Trophoblast cell (in vitro differentiated cells and primary cell): ENCODE data around the gene PCNX3.
A peak's percentile ranks its signal among the peaks of the same experiment; 100 is the strongest.

Source experiments
- DNase-seq, 2 donors: peaks; one replicate each; pipeline ENCODE4 v3.0.0-alpha.2; 2016
- H2AFZ ChIP-seq: 2 replicates; pipeline ENCODE4 v1.6.1; 2013; ENCODE audit warnings: low read length, moderate library complexity, mild to moderate bottlenecking; ENCODE audit not compliant: insufficient read depth, poor library complexity
- H2AK5ac ChIP-seq: 2 replicates; pipeline ENCODE4 v1.6.1; 2013; ENCODE audit warnings: mild to moderate bottlenecking, low read length
- H2BK120ac ChIP-seq: 2 replicates; pipeline ENCODE4 v1.6.1; 2013; ENCODE audit warnings: low read length, mild to moderate bottlenecking, moderate library complexity; ENCODE audit not compliant: insufficient read depth, poor library complexity
- H2BK12ac ChIP-seq: 2 replicates; pipeline ENCODE4 v1.6.1; 2013; ENCODE audit warnings: mild to moderate bottlenecking, low read length, moderate library complexity
- H2BK5ac ChIP-seq: 2 replicates; pipeline ENCODE4 v1.6.1; 2013; ENCODE audit warnings: low read length, low read depth, moderate library complexity, mild to moderate bottlenecking; ENCODE audit not compliant: poor library complexity
- H3K14ac ChIP-seq: 2 replicates; pipeline ENCODE4 v1.6.1; 2013; ENCODE audit warnings: mild to moderate bottlenecking, low read length
- H3K18ac ChIP-seq: 2 replicates; pipeline ENCODE4 v1.6.1; 2013; ENCODE audit warnings: mild to moderate bottlenecking, low read length
- H3K23ac ChIP-seq: 2 replicates; pipeline ENCODE4 v1.6.1; 2013; ENCODE audit warnings: low read length
- H3K27ac ChIP-seq: 2 replicates; pipeline ENCODE4 v1.5.1; 2013; ENCODE audit warnings: low read depth, mild to moderate bottlenecking, inconsistent platforms, low read length, moderate library complexity
- H3K27me3 ChIP-seq: 2 replicates; pipeline ENCODE4 v1.6.1; 2013; ENCODE audit warnings: inconsistent platforms, mild to moderate bottlenecking, low read length, moderate library complexity; ENCODE audit not compliant: insufficient read depth
- H3K36me3 ChIP-seq, 2 experiments: 1 replicate in 1 of 2; 2 replicates in 1 of 2; pipeline ENCODE4 v1.6.1; 2013; ENCODE audit warnings: low read length in 2 of 2, mild to moderate bottlenecking in 2 of 2, moderate library complexity in 1 of 2; ENCODE audit not compliant: insufficient read depth in 2 of 2, control insufficient read depth in 1 of 2
- H3K4ac ChIP-seq: 2 replicates; pipeline ENCODE4 v1.6.1; 2013; ENCODE audit warnings: low read depth, mild to moderate bottlenecking, low read length, moderate library complexity
- H3K4me1 ChIP-seq, 2 experiments: 1 replicate in 1 of 2; 2 replicates in 1 of 2; pipeline ENCODE4 v1.6.1; 2013; ENCODE audit warnings: low read length in 2 of 2, mild to moderate bottlenecking in 2 of 2, moderate library complexity in 1 of 2; ENCODE audit not compliant: insufficient read depth in 2 of 2, control insufficient read depth in 1 of 2
- H3K4me2 ChIP-seq: 2 replicates; pipeline ENCODE4 v1.6.1; 2013; ENCODE audit warnings: inconsistent platforms, mild to moderate bottlenecking, low read length, moderate library complexity
- H3K4me3 ChIP-seq: 2 replicates; pipeline ENCODE4 v1.5.1; 2013; ENCODE audit warnings: mild to moderate bottlenecking, low read depth, low read length, inconsistent platforms
- H3K79me1 ChIP-seq: one replicate; pipeline ENCODE4 v1.6.1; 2013; ENCODE audit warnings: low read length
- H3K79me2 ChIP-seq: 2 replicates; pipeline ENCODE4 v1.6.1; 2013; ENCODE audit warnings: low read length, mild to moderate bottlenecking; ENCODE audit not compliant: control insufficient read depth, insufficient read depth, poor library complexity
- H3K9ac ChIP-seq: 2 replicates; pipeline ENCODE4 v1.6.1; 2013; ENCODE audit warnings: mild to moderate bottlenecking, low read length
- H3K9me3 ChIP-seq: 2 replicates; pipeline ENCODE4 v1.6.1; 2013; ENCODE audit warnings: low read depth, mild to moderate bottlenecking, control low read depth, inconsistent platforms, low read length; ENCODE audit not compliant: insufficient read depth
- H4K12ac ChIP-seq: 2 replicates; pipeline ENCODE4 v1.6.1; 2013; ENCODE audit warnings: low read depth, mild to moderate bottlenecking, low read length, moderate library complexity
- H4K8ac ChIP-seq: 2 replicates; pipeline ENCODE4 v1.6.1; 2013; ENCODE audit warnings: low read depth, mild to moderate bottlenecking, low read length, moderate library complexity
- H4K91ac ChIP-seq: one replicate; pipeline ENCODE4 v1.6.1; 2013; ENCODE audit warnings: low read depth, mild to moderate bottlenecking, low read length, moderate library complexity
- WGBS: extraction: QIAGEN DNeasy Blood & Tissue Kit; methylation state at CpG from one replicate; pipeline ENCODE4 v1.1.7; 2013; ENCODE audit warnings: missing lambda C conversion rate; ENCODE audit not compliant: insufficient read length, insufficient coverage; ENCODE audit errors: extremely low coverage; 5-methylcytosine and 5-hydroxymethylcytosine counted together

Gene PCNX3

DNA sequence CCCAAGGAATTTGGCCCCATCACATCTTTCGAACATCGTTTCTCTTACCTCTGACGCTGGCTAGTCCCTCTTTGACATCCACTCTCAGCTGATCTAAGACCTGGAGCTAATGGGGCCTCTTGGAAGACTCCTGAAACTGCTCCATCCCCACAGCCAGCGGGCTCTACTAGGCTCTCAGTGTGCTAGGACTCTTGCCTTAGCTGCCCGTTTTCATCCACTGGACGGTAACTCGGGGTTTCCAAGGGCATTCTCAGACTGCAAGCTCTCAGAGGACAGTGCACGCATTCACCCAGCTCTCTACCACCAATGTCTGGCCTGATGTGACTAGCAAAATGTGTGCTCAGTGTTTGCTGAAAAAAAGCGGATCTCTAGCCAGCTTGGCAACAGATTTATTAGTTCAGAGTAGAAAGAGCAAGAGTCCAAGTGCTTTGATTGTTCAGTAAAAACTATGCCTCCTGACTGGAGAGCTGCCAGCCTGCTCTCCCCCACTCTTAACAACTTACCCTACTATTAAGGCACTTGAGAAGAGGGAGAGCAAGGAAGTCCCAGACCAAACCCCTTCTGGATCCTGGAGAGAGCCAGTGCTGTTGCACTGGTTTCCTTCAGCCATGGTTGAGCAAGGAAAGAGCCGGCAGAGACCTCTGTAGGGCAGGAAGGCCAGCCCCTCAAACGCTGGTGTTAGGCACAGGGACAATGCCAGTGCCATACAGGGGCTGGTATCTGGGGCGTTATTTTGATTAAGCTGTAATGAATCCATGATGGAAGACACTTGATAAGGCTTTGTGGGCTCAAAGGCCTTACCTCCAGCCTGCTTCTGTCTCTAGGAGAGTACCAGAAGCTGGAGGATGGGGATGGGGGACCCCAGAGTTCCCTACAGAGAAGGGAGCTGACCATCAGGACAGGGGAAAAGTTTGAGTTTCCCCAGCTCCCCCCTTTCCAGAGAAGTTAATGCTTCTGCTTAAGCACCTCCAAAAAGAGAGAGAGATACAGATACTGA lies 38.0 kb downstream of the PCNX3 start:
- H3K79me1 ChIP-seq = peaks cover 14% of the 10 kb centered on the region
- H4K8ac ChIP-seq = peak overlapping the region; percentile 92
- peak overlapping the region; percentile 61 for H4K12ac ChIP-seq
- peaks cover 60 to 63% of the 10 kb centered on the region in 2 experiments for H3K36me3 ChIP-seq
- peak overlapping the region; percentile 48 for H3K4ac ChIP-seq
- no peak for DNase-seq
- H4K91ac ChIP-seq = peak overlapping the region; percentile 96
- H3K23ac ChIP-seq = no peak overlapping the region
- H2AK5ac ChIP-seq = peak overlapping the region; percentile 83
- peak overlapping the region; percentile 5 for H2BK5ac ChIP-seq
- H3K27me3 ChIP-seq = no peaks in the 10 kb centered on the region
- H3K14ac ChIP-seq = peak overlapping the region; percentile 68
- peak overlapping the region; percentile 3 for H3K9ac ChIP-seq
- peak overlapping the region; percentile 83 for H3K4me2 ChIP-seq
- peak overlapping the region; percentile 29 for H2BK12ac ChIP-seq
- H3K4me1 ChIP-seq = peaks cover 23 to 27% of the 10 kb centered on the region in 2 experiments
- WGBS = no CpG with 5 or more reads among the region's 12 CpGs
- peak overlapping the region; percentile 5 for H2BK120ac ChIP-seq
- H3K79me2 ChIP-seq = peaks cover 4% of the 10 kb centered on the region
- peak overlapping the region; percentile 97 for H3K27ac ChIP-seq
- peak overlapping the region; percentile 61 for H2AFZ ChIP-seq
- H3K18ac ChIP-seq = peak overlapping the region; percentile 17
- peaks cover 2% of the 10 kb centered on the region for H3K9me3 ChIP-seq
- no peak overlapping the region for H3K4me3 ChIP-seq

DNA sequence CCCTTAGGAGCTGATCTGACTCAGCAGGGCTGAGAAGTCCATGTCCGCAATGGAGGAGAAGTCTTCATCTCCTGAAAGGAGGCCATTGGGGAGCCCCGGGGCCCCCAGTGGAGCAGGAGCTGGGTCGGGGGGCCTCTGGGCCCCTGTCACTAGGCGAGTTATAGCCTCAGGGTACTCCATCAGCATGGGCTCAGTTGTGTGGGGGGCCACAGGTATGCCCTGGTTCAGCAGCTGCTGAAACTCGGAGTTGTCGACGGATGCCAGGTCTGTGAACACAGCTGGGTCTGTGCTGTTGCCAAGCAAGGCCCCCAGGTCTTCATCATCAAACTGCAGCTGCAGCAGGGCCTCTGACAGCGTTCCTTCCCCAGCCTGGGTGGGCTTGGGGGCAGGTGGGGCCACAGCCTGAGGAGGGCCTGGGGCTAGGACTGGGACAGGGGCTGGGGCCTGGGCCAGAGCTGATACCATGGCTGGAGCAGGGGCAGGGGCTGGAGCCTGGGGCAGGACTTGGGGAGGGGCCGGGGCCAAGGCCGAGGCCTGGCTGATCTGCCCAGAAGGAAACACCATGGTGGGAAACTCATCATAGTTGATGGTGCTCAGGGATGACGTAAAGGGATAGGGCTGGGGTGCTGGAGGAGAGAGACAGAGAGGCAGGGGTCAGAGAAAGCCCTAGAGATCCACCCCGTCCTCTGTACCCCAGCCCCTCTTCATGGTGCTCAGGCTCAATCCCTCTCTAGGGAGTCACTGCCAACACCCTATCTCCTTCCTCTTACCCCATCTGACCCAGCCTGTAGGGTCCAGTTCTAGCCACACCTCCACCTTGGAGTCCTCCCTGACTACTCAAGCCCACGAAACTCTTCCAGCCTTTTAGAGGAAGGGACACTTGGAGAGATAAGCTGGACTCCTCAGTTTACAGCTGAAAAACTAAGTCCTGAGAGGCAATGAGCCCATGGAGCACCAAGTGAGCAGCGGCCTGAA lies 39.1 kb downstream of the PCNX3 start:
- H3K9me3 ChIP-seq = peaks cover 2% of the 10 kb centered on the region
- no peak overlapping the region for H2BK120ac ChIP-seq
- no peak overlapping the region for H3K23ac ChIP-seq
- no peak overlapping the region for H2BK12ac ChIP-seq
- H2AFZ ChIP-seq = no peak overlapping the region
- DNase-seq = no peak
- H4K8ac ChIP-seq = no peak overlapping the region
- H3K4me1 ChIP-seq = peaks cover 23 to 27% of the 10 kb centered on the region in 2 experiments
- no CpG with 5 or more reads among the region's 14 CpGs for WGBS
- peaks cover 65 to 68% of the 10 kb centered on the region in 2 experiments for H3K36me3 ChIP-seq
- H3K79me1 ChIP-seq = peaks cover 14% of the 10 kb centered on the region
- peaks cover 4% of the 10 kb centered on the region for H3K79me2 ChIP-seq
- H3K9ac ChIP-seq = no peak overlapping the region
- no peak overlapping the region for H2BK5ac ChIP-seq
- H3K27ac ChIP-seq = no peak overlapping the region
- no peak overlapping the region for H3K4me2 ChIP-seq
- H2AK5ac ChIP-seq = no peak overlapping the region
- H4K91ac ChIP-seq = no peak overlapping the region
- no peak overlapping the region for H3K18ac ChIP-seq
- no peak overlapping the region for H3K4me3 ChIP-seq
- H4K12ac ChIP-seq = no peak overlapping the region
- no peak overlapping the region for H3K14ac ChIP-seq
- H3K27me3 ChIP-seq = no peaks in the 10 kb centered on the region
- no peak overlapping the region for H3K4ac ChIP-seq

DNA sequence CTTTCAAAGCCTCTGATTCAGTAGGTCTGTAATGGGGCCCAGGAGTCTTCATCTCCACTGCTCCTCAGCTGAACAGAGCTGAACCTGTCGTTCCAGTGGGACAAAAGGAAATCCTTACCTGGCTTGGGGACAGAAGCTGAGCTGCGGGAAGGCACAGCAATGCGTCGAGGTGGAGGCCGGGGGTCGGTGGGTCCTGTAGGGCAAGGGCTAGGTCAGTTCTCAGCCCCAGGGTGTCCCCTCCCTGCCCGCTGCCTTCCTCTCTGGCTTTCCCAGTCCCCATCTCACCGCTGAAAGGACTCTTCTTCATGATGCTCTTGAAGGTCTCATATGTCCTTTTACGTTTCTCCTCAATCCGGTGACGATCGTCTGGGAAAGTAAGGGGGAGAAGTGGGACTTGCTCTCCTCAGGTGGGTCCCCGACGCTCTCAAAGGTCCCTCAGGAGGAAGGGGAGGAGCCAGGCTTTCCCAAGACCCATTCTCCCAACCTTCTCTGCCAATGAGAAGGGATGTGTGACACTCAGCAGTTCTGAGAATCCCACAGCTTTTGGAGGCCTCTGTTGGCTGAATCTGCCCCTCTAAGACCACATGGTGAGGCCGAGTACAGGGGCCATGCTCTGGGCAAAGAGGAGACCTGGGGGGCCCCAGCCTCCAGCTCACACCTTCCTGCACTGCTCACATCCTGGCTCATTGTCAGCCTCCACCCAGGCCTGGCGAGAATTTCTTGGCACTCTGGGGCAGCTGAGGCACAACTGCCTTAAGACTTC lies 40.2 kb downstream of the PCNX3 start:
- Histone ChIP-seq H4K91ac (no peak overlapping the region), H3K4me3 (no peak overlapping the region), H3K4me1 (peaks cover 16 to 19% of the 10 kb centered on the region in 2 experiments), H3K9ac (no peak overlapping the region), H3K36me3 (peaks cover 61 to 72% of the 10 kb centered on the region in 2 experiments), H4K8ac (no peak overlapping the region), H3K79me2 (peaks cover 4% of the 10 kb centered on the region), H3K79me1 (peaks cover 14% of the 10 kb centered on the region), H3K4ac (no peak overlapping the region), H2BK12ac (no peak overlapping the region), H3K9me3 (peaks cover 2% of the 10 kb centered on the region), H2BK5ac (no peak overlapping the region), H3K27me3 (no peaks in the 10 kb centered on the region), H2AK5ac (no peak overlapping the region), H3K14ac (no peak overlapping the region), H2AFZ (no peak overlapping the region), H3K23ac (no peak overlapping the region), H3K18ac (no peak overlapping the region), H3K4me2 (no peak overlapping the region), H2BK120ac (no peak overlapping the region), H3K27ac (no peak overlapping the region), H4K12ac (no peak overlapping the region)
- no CpG with 5 or more reads among the region's 16 CpGs for WGBS
- DNase-seq = no peak
